HG02571 (cell line): ENCODE measurements around the gene TOGARAM2.

Experiments
- ATAC-seq: cut with Tn5 transposase; IDR thresholded peaks from one replicate; pipeline ENCODE4 v1.9.1; 2021; ENCODE audit warnings: mild to moderate bottlenecking, moderate library complexity; ENCODE audit not compliant: unreplicated experiment

TOGARAM2 gene

DNA sequence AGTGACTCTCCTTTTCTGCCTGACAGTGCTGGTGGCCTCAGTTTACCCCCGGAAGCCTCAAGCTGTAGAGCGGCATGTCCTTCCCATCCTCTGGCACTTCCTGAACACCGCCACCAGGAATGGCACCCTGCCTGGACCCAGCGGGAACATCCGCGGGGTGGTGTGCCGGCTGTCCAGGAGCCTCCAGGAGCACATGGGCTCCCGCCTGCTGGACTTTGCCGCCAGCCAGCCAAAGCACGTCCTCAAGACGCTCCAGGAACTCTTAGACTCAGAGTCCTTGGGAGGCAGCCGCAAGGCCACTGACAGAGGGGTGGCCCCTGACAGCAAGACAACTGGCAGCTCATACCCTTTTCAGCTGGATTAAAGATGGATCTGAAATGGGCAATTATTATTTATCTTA lies 70.6 kb downstream of the TOGARAM2 start:
- no peak for ATAC-seq

DNA sequence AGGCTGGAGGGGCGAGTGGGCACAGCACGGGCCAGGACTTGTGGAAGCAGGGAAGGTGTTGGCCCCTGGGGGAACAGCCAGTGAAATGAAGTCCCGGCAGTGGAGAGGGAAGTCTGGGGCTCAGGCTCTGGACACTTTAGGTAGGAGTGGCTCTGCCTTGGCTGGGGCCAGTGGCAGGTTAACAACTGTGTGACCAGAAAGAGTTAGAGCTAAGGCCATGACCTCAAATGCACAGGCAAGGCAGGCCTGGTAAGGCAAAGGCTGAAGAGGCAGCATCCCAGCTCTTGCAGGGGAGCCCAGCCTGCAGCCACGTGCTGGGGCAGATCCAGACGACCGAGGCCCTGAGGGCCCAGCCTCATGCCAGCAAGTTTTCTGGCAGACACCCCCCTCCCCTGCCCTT lies 71.7 kb downstream of the TOGARAM2 start:
- no peak for ATAC-seq

- no peak for ATAC-seq
Measured at GRCh38 chr2:29053223-29053622, 72.1 kb downstream of the TOGARAM2 start.

- no peak for ATAC-seq
Measured at GRCh38 chr2:29053670-29054400, 72.7 kb downstream of the TOGARAM2 start.

DNA sequence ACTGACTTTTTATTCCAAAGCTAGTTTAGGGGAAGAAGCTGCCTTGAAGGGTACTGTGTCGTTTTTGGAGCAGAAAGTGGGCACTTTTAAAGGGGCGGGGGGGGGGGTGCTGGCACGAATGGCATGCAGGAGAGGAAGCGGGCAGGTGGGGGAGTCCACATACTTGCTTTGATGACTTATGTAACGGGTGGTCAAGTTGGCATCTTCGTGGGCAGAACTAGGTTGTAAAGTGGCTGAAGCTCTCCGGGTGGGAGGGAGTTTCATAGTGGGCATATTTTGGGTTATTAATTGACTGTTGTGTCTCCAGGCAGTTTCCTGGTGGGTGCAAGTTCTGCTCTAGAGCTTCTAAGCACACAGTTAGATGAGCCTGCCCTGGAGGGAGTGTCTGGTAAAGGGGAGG lies 73.3 kb downstream of the TOGARAM2 start:
- ATAC-seq: no peak

- no peak for ATAC-seq
Measured at GRCh38 chr2:29055601-29056000, 74.5 kb downstream of the TOGARAM2 start.

DNA sequence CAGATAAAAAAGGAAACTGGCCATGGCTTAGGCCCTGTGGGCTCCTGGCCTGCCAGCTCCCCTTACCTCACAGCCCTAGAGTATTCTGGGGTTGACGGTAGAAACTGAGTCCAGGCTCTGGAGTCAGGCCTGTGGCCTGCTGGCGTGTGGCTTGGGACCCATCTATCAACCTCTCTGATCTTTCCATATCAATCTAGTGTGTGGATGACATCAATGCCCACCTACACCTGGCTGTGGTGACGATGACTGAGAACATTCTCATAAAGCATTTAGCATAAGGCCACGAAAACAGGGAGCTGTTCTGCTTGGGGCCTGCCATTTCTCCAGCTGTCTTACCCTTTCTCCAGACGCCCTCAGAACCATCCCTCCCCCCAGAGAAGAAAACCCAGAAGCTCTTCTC lies 75.4 kb downstream of the TOGARAM2 start:
- no peak for ATAC-seq

- ATAC-seq: no peak
Measured at GRCh38 chr2:29057006-29057405, 75.9 kb downstream of the TOGARAM2 start.

DNA sequence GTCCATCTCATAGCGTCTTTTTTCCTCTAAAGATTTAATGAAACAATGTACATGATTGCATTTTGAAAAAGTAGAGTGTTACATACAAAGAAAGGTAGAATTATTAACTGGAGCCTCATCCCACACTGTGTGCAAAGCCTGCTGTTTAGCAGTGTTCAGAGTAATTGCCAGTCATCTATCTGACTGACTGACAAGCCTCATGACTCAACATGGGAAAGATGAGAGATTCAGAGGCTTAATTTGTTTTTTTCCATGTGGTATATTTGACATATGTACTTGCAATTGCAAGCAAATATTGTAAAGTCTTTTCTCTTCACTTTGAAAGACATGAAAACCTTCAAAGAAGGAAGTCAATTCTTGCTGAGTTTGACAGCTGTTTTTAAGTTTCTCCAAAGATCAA lies 78.5 kb downstream of the TOGARAM2 start:
- no peak for ATAC-seq

DNA sequence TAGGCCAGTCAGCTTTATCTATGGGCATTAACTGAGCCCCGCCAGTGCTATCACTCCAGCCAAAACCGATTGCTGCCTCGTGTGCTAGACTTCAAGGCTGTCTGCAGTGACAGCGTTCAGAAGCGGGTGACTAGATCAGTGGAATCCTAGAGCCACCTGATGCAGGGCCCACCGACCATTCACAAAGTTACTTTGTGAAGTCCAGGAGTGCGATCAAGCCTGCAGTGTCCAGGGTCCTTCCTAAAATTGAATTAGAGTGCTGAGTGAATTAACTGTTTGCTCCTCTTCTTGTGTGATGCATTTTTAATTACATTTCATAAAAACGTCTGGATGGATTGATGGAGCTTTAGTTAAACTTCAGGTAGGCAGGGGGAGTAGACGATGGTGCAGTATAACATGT lies 79.3 kb downstream of the TOGARAM2 start:
- ATAC-seq: no peak

GRCh38 chr2:29061176-29061575 lies 80.1 kb downstream of the TOGARAM2 start:
- no peak for ATAC-seq

DNA sequence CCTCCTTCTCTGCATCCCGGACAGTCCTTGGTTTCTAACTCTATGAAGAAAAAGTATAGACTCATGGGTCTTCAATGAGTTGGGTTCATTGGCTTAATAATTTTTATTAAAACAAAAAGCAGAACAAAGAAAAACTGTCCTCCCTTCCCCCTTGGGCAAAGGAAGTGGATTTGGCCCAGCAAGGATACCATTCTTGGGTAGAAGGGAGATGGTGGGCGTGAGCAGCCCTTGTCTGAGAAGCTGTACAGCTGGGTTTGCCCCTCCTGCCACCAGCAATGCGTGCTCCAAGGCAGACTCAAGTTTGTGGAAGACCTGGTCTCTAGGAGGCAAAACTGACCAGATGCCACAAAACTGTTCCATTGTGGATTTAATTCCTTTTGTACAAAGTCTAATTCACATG lies 80.5 kb downstream of the TOGARAM2 start:
- ATAC-seq: no peak

DNA sequence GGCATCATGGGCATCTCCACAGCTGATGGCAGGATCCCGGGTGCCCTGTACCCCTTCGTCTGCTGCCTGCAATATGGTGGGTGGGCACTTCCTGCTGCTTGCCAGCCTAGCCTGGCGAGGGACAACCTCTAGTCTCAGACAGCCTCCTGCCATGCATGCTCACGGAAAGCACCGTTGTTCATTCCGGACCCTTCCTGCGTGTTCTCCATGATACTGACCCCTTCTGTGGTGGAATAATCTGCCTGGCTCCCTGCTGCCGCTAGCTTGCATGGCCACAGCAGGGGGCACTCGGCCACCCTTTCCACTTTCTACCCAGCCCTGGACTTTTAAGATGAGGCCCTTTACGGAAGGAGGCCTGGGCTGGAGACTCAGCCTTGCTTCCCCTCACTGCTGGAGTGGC lies 81.3 kb downstream of the TOGARAM2 start:
- no peak for ATAC-seq

DNA sequence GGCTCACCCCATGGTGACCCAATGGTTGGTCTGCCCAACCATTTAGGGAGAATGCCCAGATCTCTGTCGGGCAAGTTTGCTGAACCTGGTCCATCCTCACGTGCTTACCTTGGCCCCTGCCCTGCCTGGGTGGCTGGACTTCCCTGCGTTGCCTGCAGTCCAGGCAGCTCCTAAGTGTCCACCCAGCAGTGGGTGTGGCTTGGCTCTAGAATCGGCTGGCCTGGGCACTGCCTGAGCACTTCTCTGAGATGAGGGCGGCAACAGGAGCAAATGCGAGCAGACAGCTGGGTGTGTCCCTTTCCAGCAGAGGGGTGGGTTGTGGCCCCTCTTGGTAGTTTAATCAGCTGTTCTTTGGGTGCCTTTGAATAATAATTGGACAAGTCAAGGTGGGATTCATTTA lies 82.0 kb downstream of the TOGARAM2 start:
- no peak for ATAC-seq

DNA sequence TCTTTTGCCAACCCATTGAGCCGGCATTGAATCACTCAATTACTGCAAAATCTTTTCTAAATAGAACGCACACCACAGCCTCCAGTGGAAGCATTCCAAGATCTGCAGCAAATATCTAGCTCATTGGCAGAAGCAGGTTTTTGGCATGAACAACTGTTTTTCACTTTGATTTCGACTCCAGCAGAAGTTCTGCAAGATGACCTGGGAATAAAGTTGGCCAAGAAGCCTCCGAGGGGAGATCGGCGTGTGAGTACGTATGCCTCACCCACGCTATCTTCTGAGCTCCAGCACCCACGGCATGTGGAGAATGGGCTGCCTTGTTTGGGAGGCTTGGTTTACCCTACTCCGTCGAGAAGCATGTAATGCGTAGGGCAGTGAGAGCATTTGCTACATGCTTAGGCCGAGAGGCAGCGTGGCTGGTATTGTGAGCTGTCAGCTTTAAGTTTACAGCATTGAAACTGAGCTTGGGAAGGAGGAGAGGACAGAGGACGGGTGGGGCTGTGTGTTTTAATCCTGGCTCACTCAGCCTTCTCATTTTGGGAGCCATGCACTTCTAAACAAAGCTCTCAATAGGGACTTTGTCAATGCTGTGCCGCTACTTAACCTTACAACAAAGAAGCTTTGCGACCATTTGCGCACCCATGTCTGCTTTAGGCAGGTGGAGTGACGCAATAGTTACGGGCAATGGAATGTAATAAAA lies 82.7 kb downstream of the TOGARAM2 start:
- no peak for ATAC-seq

- ATAC-seq: no peak
Measured at GRCh38 chr2:29064346-29064715, 83.2 kb downstream of the TOGARAM2 start.

DNA sequence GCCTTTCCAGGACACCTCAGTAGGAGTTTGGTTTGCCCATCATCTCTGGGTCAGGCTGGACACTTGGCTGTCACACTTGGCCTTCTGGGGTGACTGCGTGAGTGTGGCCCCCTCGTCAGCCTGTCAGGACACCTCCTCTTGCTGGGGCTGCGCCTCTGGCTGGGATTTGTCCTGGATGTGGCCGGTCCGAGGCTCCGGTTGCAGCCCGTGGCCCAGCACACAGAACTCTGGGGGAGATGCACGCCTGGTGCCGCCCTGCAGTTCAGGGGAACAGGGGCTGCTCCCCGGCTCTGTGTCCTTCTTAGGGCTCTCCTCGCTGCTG lies 83.6 kb downstream of the TOGARAM2 start:
- ATAC-seq: no peak

- ATAC-seq: no peak
Measured at GRCh38 chr2:29065068-29065811, 84.1 kb downstream of the TOGARAM2 start.

DNA sequence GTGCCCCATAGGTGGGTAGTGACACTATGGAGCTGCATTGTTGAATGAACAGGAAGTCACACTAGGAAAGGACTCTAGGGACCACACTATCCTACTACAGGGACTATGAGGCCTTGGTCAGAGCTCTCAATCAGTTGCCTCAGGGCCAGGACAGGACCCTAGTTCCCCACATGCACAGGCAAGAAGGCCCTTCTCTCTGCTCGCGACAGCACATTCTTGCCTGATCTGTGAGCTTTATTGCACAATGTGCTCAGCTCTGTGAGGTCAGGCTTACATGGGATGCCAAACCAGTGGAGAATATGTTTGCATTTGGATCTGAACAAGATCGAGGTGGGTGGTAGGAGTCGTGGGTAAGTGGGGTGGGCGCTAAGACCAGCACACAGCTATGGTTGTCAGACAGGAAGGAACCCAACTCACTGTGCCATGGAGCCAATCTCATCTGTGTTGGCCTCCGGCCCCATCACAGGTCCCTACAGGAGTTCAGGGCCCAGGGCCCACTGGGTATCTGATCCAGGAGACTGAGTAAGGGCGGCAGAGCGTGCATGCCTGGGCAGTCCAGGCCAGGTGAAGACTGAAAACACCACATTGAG lies 85.3 kb downstream of the TOGARAM2 start:
- no peak for ATAC-seq

GRCh38 chr2:29066997-29067605 lies 86.0 kb downstream of the TOGARAM2 start:
- no peak for ATAC-seq

GRCh38 chr2:29068513-29068912 lies 87.4 kb downstream of the TOGARAM2 start:
- no peak for ATAC-seq
